ENCODE data around the gene H6PD.

H6PD gene

DNA sequence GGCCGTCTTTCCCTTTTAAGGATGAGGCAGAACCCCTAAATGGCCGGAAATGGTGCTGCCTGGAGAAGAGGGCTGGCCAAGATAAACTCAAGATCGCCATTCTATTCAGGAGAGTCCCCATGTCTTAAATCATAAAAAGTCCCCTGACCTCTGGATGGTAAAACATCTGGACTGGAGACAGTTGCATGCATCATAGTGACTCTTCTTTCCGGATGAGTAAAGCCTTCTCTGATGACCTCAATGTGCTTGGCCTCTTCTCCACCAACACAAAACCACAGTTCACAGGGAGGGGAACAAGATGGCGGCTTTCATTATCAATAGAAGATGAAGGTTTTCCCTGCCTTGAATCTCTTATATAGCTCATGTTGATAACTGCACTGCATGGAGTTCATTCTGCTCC, 27.5 kb upstream of the H6PD start:
- DNase-seq (ENCODE audit: low read depth in 1 of 2, low spot score in 1 of 2) = no peak

GRCh38 chr1:9207715-9208114, 26.9 kb upstream of the H6PD start:
- DNase-seq (ENCODE audit: low read depth in 1 of 2, low spot score in 1 of 2) = no peak

GRCh38 chr1:9211291-9211811, 23.2 kb upstream of the H6PD start:
- DNase-seq (ENCODE audit: low read depth in 1 of 2, low spot score in 1 of 2) = no peak

DNA sequence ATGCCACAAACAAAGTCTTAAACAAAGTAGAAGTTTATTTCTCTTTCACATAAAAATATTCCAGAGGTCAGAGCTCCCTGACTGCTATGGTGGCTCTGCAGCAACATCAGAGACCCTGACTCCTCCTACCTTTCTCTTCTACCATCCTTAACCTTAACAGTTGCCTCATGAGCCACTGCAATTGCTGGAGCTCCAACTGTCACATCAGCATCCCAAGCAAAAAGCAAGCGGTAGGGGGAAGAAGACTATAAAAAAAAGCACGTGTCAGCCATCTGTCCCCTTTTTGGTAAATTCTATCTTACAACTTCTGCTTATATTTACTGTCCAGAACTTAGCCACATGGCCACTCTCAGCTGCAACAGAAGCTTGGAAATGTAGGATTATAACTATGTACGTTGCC, 21.8 kb upstream of the H6PD start:
- no peak for DNase-seq (ENCODE audit: low read depth in 1 of 2, low spot score in 1 of 2)

DNA sequence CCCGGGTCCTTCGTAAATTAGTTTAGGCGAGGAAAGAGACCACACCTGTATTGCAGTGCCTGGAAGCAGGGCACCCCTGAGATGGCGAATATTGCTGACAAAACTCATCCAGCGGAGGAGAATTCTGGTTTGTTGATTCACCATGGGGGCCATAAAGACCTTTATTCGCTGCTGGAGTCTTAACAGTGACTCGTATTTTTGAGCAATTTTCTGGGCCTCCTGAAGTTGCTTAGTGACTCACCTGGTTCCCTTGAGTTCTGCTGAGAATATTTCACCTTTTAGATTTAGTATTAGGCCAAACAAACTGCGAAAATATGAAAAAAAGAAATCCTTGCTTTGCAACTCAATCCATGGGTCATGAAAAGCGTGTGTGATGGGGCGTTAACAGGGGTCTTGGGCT, 20.6 kb upstream of the H6PD start:
- no peak for DNase-seq (ENCODE audit: low read depth in 1 of 2, low spot score in 1 of 2)

DNA sequence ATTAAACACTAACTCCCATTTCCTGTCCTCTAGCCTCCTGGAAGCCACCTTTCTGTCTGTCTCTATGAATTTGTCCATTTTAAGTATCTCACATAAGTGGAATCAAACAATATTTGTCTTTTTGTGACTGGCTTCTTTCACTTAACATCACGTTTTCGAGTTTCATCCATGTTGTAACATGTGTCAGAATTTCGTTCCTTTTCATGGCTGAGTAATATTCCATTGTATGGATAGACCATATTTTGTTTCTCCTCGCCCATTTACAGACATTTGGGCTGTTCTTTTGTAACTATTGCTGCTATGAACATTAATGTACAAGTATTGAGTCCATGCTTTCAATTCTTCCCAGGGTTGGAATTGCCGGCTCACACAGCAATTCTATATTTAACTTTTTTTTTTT, 15.7 kb upstream of the H6PD start:
- no peak for DNase-seq (ENCODE audit: low read depth in 1 of 2, low spot score in 1 of 2)

- DNase-seq (ENCODE audit: low read depth in 1 of 2, low spot score in 1 of 2) = no peak
These were observed 11.5 kb upstream of the H6PD start for GRCh38 chr1:9222846-9223625.

GRCh38 chr1:9224664-9225410, 9.7 kb upstream of the H6PD start:
- no peak for DNase-seq (ENCODE audit: low read depth in 1 of 2, low spot score in 1 of 2)

GRCh38 chr1:9225411-9225785, 9.2 kb upstream of the H6PD start:
- DNase-seq (ENCODE audit: low read depth in 1 of 2, low spot score in 1 of 2) = no peak

GRCh38 chr1:9228609-9229008, 6.0 kb upstream of the H6PD start:
- DNase-seq (ENCODE audit: low read depth in 1 of 2, low spot score in 1 of 2) = no peak

- no peak for DNase-seq (ENCODE audit: low read depth in 1 of 2, low spot score in 1 of 2)
These were observed 5.0 kb upstream of the H6PD start for GRCh38 chr1:9229549-9229948.

DNA sequence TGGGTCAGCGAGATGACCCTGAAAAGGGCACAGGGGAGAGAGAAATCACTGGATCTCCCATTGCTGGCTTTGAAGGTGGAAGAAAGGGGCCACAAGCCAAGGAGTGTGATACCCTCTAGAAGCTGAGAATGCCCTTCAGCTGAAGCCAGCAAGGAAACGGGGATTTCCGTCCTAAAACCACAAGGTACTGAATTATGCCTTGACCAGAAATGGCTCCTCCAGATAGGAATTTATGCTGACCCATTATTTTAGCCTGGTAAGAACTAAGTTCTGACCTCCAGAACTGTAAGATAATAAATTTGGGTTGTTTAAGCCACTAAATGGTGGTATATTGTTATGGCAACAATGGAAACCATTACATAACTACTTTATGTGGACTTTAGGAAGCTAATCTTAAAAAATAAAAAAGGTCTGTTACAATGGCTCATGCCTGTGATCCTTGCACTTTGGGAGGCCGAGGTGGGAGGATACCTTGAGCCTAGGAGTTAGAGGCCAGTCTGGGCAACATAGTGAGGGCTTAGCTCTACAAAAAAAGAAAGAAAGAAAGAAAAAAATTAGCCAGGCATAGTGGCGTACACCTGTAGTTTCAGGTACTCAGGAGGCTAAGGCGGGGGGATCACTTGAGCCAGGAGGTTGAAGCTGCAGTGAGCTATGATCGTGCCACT, 3.6 kb upstream of the H6PD start:
- DNase-seq (ENCODE audit: low read depth in 1 of 2, low spot score in 1 of 2) = no peak

DNA sequence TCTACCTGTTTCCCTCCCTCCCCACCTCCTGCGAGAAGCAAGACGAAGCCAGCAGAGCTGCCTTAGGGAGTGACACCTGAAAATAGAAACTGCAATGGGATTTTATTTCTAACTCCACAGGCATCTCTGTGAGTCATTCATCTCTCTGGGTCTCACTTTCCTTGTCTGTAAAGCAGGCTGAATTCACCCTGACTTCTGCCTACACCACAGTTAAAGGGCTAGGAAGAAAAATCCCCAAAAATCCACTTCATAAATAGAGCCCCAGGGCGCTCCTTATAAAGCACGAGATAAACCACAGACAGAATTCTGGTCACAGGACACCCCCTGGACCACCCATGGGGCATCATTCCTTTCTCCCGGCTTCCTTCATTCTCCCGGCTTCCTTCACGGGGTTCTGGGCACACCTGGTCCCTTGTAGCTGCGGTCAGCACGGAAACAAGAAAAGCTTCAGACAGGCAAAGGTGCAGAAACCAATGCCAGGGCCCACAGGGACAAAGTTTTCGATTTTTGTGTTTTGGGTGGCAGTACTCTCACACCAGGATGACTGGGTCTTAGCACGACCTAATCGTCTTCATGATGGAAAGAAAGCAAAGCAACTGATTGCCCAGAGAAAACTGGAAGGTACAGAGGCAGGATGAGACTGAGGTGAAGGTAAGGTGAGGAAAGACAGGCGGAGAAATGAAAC, 2.8 kb upstream of the H6PD start:
- no peak for DNase-seq (ENCODE audit: low read depth in 1 of 2, low spot score in 1 of 2)

- DNase-seq (ENCODE audit: low read depth in 1 of 2, low spot score in 1 of 2) = no peak
These were observed 1.2 kb upstream of the H6PD start for GRCh38 chr1:9233241-9233941.

GRCh38 chr1:9233942-9234222, 692 bp upstream of the H6PD start:
- DNase-seq (ENCODE audit: low read depth in 1 of 2, low spot score in 1 of 2) = no peak

GRCh38 chr1:9235096-9235459, 504 bp downstream of the H6PD start:
- DNase-seq (ENCODE audit: low read depth in 1 of 2, low spot score in 1 of 2) = peak; percentile 5 to 8

- DNase-seq (ENCODE audit: low read depth in 1 of 2, low spot score in 1 of 2) = no peak
These were observed 986 bp downstream of the H6PD start for GRCh38 chr1:9235560-9235959.

DNA sequence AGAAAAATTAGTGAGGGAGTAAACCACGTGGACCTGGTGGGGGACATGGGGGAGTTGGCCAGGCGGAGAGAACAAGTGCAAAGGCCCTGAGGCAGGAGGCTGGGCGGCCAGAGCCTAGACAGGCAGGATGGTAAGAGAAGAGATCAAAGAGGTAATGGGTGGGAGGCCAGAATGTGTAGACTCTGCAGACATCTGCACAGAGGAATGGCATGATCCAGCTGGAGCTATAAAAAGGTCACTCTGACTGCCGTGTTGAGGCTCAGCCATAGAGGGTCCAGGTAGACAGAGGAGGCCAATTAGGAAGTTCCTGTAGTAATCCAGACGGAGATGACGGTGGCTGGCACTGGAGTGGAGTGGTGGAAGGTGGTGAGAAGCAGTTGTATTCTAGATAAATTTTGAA, 3.6 kb downstream of the H6PD start:
- DNase-seq (ENCODE audit: low read depth in 1 of 2, low spot score in 1 of 2) = no peak

DNA sequence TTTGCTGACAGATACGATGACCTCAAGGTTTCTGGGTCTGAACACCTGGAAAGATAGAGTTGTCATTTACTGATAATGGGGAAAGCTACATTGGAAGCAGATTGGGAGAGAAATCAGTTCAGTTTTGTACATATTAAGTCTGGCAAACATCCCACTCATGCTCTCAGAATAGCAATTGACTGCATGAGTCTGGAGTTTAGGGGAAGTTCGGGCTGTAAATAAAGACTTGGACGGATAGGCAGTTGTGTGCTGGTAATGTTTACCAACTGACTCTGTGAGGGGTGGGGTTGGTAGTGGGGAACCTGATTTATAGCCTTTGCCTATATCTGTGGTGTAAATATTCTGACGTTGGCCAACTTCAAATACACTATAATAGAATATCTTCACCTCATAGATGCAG, 4.0 kb downstream of the H6PD start:
- DNase-seq (ENCODE audit: low read depth in 1 of 2, low spot score in 1 of 2) = no peak

DNA sequence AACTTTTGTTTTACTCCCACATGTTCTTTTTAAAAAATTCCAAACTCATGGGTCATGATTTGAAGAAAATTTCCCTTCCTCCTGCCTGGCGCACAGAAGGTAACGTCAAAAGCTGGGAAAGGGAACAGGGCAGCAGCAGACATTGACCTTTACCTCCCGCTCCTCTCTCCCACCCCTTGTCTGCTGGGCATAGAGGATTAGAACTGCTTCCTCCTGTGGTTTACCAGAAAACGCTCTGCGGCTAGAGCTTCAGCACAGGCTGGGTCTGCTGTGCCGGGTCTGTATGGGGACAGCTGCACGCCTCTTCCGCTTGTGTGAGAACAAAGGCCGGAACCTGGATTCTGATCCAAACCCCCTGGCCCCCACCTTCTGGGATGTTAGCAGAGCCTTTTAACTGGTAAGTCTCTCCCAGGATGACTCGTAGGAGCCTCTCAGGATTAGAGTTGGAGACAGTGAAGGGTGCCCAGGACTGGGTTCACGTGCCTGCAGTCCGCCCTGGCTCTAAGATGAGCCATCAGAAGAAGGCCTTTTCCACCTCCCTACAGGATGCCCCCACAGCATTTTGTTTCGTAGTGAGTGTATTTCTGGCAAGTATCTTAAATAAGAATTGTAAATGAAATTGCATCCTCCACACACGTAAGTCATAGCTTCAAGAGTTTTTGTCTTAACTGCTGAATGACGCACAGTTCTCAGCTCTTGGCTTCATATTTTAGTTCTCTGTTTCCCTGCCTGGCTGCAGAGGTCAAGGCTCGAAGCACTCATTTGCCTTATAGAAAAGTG, 5.2 kb downstream of the H6PD start:
- DNase-seq (ENCODE audit: low read depth in 1 of 2, low spot score in 1 of 2) = peak in 1 of 2 donors; percentile 26
